Measurements from ENCODE around the gene AMACR. TPM values are rescaled to one million over a fixed set of nuclear protein-coding genes. Genes with fewer than 3 reads are reported as not detected.

AMACR gene
- total and polyA plus RNA-seq, 2 experiments from 2014 or later = 6.7 to 12.6 TPM

- no peaks in the 10 kb centered on the region for H3K27me3 ChIP-seq (ENCODE audit: insufficient read depth)
- Mint-ChIP-seq H3K9me3 (no peaks in the 10 kb centered on the region), H3K4me3 (no peak overlapping the region), H3K27ac (peak overlapping the region; percentile 80; the same call in 1 of the 2 replicates), H3K27me3 (ENCODE audit: insufficient read depth, low read depth, poor library complexity) (no peaks in the 10 kb centered on the region), H3K36me3 (ENCODE audit: low read depth) (peaks cover 6% of the 10 kb centered on the region; the same call in 2 of the 3 replicates), H3K4me1 (peaks cover 28% of the 10 kb centered on the region; the same call in 2 of the 3 replicates)
- no peaks in the 10 kb centered on the region for H4K20me1 ChIP-seq (replicated peaks; ENCODE audit: insufficient read depth)
- H3K79me2 ChIP-seq (replicated peaks; ENCODE audit: insufficient read depth) = no peaks in the 10 kb centered on the region
- no peak overlapping the region for H3K4me3 ChIP-seq
- no peak for TF ChIP-seq ZNF331 (CRISPR knock-in tag; IDR thresholded peaks at IDR 0.05; ENCODE audit: low read depth)
- TF ChIP-seq CTCF (conservative IDR thresholded peaks at IDR 0.05; ENCODE audit: low read depth in 2 of 2) = peak; percentile 75 to 77
- no peak overlapping the region for H3K4me2 ChIP-seq
- peak; percentile 75 for DNase-seq (ENCODE audit: low spot score)
- no peak overlapping the region for H3K27ac ChIP-seq (ENCODE audit: low read depth)
- no peaks in the 10 kb centered on the region for H3K36me3 ChIP-seq (ENCODE audit: insufficient read depth)
- H3K9me2 ChIP-seq (ENCODE audit: insufficient read depth) = no peaks in the 10 kb centered on the region
- H2AFZ ChIP-seq = no peak overlapping the region
- peaks cover 7% of the 10 kb centered on the region; the same call in 1 of the 2 replicates for H3K4me1 ChIP-seq (ENCODE audit: insufficient read depth)
- ATAC-seq = peak; percentile 89
- H3F3A ChIP-seq (replicated peaks; ENCODE audit: low read depth) = no peaks in the 10 kb centered on the region
Measured at GRCh38 chr5:33997331-33997983, 10.4 kb downstream of the AMACR start.

- peaks cover 6% of the 10 kb centered on the region; the same call in 2 of the 3 replicates for H3K36me3 Mint-ChIP-seq (ENCODE audit: low read depth)
- H3K27ac Mint-ChIP-seq = no peak overlapping the region; the same call in 1 of the 2 replicates
- no peak overlapping the region for H3K4me2 ChIP-seq
- DNase-seq (ENCODE audit: low spot score) (no peak), ATAC-seq (no peak)
- no peak overlapping the region for H3K4me3 Mint-ChIP-seq
- H3K36me3 ChIP-seq (ENCODE audit: insufficient read depth) = no peaks in the 10 kb centered on the region
- H2AFZ ChIP-seq = no peak overlapping the region
- no peak overlapping the region for H3K4me3 ChIP-seq
- no peak overlapping the region for H3K27ac ChIP-seq (ENCODE audit: low read depth)
- no peaks in the 10 kb centered on the region for H3K9me2 ChIP-seq (ENCODE audit: insufficient read depth)
- H3K27me3 ChIP-seq (ENCODE audit: insufficient read depth) = no peaks in the 10 kb centered on the region
- H3F3A ChIP-seq (replicated peaks; ENCODE audit: low read depth) = no peaks in the 10 kb centered on the region
- no peaks in the 10 kb centered on the region for H3K79me2 ChIP-seq (replicated peaks; ENCODE audit: insufficient read depth)
- no peaks in the 10 kb centered on the region for H3K27me3 Mint-ChIP-seq (ENCODE audit: insufficient read depth, low read depth, poor library complexity)
- no peaks in the 10 kb centered on the region for H3K9me3 Mint-ChIP-seq
- H4K20me1 ChIP-seq (replicated peaks; ENCODE audit: insufficient read depth) = no peaks in the 10 kb centered on the region
- TF ChIP-seq REST (IDR thresholded peaks at IDR 0.05; ENCODE audit: unreplicated experiment) = no peak
- no peak for TF ChIP-seq ETS1 (IDR thresholded peaks at IDR 0.05)
- no peak for TF ChIP-seq JUNB (IDR thresholded peaks at IDR 0.05; ENCODE audit: unreplicated experiment)
- TF ChIP-seq STAT1 (IDR thresholded peaks at IDR 0.05; ENCODE audit: unreplicated experiment) = no peak
- TF ChIP-seq EZH2phosphoT487 (IDR thresholded peaks at IDR 0.05; ENCODE audit: unreplicated experiment) = no peak
- TF ChIP-seq CREB1 (CRISPR knock-in tag; IDR thresholded peaks at IDR 0.05; ENCODE audit: low read depth) = no peak
- TF ChIP-seq NANOG (IDR thresholded peaks at IDR 0.05; ENCODE audit: borderline replicate concordance) = no peak
- TF ChIP-seq ZNF114 (CRISPR knock-in tag; IDR thresholded peaks at IDR 0.05) = no peak
- TF ChIP-seq POLR2AphosphoS5 (IDR thresholded peaks at IDR 0.05; ENCODE audit: low read depth) = no peak
- peaks cover 7% of the 10 kb centered on the region; the same call in 1 of the 2 replicates for H3K4me1 ChIP-seq (ENCODE audit: insufficient read depth)
- H3K4me1 Mint-ChIP-seq = peaks cover 24% of the 10 kb centered on the region; the same call in 2 of the 3 replicates
Measured at GRCh38 chr5:33995865-33996264, 12.0 kb downstream of the AMACR start.
